HG02973 (cell line): Measurements from ENCODE around the gene AGTRAP.

ENCODE experiments used
- ATAC-seq: cut with Tn5 transposase; IDR thresholded peaks from one replicate; pipeline ENCODE4 v1.9.1; 2021; ENCODE audit warnings: moderate library complexity; ENCODE audit not compliant: unreplicated experiment

Gene AGTRAP

DNA sequence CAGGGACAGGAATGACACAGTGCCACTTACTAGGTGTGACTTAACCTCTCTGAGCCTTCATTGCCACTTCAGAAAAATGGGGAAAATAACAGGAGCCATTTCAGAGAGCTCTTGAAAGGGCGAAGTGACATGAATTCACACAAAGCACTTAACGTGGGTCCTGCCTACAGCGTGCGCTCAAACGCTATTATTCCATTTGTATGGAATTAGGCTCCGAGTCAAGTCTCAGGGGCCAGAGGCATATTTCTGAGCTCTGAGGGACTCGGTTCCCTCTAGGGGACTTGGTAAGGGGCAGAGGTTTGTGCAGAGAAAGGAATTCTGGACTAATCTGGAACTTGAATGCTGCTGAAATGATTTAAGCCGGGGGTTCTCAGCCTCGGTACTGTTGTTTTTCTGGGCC lies 30.3 kb upstream of the AGTRAP start:
- ATAC-seq: no peak

GRCh38 chr1:11706292-11706691 lies 29.6 kb upstream of the AGTRAP start:
- ATAC-seq: no peak

DNA sequence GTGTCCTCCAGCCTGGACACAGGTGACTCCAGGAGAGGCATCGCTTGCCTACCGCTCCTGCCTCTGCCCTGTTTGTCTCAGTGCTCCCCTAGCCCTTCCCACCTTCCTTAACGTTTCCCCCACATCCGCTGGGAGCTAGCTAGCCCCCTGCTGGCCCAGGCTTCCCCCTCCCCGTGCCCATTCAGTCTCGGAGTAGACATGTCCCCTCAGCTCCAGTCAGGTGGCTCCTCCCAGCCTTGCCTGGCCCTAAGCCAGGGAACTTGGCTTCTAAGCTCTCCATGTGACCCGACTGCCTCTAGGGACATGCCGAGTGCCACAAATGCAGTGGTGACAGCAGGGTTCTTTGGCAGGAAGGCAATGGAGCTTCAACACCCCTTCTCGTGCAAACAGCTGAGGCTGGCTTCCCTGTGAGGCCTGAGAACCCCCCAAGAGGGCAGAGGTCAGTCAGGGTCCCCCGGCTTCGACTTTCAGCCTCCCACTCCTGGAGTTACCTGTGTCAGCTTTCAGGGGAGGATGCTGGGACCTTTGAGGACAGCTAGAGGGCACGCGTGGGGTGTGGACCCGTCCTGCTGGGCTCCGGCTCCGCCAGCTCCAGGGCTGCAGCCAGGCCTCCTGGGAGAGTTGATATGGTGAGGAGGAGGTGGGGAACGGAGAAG lies 28.2 kb upstream of the AGTRAP start:
- ATAC-seq: no peak

- ATAC-seq: no peak
These were observed 27.2 kb upstream of the AGTRAP start for GRCh38 chr1:11708554-11709350.

- ATAC-seq: no peak
These were observed 24.4 kb upstream of the AGTRAP start for GRCh38 chr1:11711490-11711889.

DNA sequence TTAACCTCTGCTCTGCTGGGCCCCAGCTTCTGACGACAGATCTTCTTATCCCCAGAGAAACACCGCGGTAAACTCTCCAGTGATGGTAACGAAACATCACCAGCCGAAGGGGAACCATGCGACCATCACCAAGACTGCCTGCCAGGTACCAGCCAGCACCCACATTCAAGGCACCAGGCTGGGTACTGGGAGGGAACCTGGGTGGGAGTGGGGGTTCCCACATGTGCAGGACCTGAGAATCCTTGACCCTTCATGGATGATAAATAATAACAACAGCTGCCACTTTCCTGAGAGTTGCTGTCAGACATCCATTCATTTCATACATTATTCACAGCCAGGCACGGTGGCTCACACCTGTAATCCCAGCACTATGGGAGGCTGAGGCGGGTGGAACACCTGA lies 23.7 kb upstream of the AGTRAP start:
- no peak for ATAC-seq

DNA sequence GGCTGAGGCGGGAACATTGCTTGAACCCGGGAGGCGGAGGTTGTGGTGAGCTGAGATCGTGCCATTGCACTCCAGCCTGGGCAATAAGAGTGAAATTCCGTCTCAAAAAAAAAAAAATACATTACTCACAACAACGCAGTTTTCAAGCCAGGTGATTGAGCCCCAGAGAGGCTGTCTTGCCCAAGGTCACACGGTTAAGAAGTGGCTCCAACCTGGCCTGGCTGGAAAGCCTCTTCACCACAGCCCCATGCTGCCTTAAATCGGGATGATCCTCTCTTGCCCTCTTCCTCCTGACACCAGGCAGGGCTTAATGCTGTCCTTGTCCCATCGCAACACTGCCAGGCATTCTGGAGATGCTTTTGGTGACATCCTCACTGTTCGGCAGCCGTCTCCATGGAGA lies 22.8 kb upstream of the AGTRAP start:
- ATAC-seq: no peak

- ATAC-seq: no peak
These were observed 20.9 kb upstream of the AGTRAP start for GRCh38 chr1:11714831-11715575.

- no peak for ATAC-seq
These were observed 16.5 kb upstream of the AGTRAP start for GRCh38 chr1:11719313-11720032.

DNA sequence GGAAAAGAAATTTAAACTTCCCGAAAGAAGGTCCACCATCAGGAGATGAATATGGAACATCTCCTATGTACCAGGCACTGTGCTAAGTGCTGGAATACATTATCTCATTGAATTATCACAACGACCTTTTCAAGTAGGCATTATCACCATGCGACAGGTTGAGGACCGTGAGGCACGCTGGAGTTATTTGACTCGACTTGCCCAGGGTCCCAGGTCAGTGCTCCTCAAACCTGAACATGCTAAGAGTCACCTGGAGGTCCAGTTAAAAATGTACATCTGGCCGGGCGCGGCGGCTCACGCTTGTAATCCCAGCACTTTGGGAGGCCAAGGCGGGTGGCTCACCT lies 15.9 kb upstream of the AGTRAP start:
- ATAC-seq: no peak

- no peak for ATAC-seq
These were observed 15.4 kb upstream of the AGTRAP start for GRCh38 chr1:11720525-11720924.

GRCh38 chr1:11721311-11721710 lies 14.6 kb upstream of the AGTRAP start:
- no peak for ATAC-seq

- ATAC-seq: no peak
These were observed 13.4 kb upstream of the AGTRAP start for GRCh38 chr1:11722538-11722937.

- ATAC-seq: no peak
These were observed 10.3 kb upstream of the AGTRAP start for GRCh38 chr1:11725616-11726015.

- ATAC-seq: no peak
These were observed 8.8 kb upstream of the AGTRAP start for GRCh38 chr1:11727119-11727518.

DNA sequence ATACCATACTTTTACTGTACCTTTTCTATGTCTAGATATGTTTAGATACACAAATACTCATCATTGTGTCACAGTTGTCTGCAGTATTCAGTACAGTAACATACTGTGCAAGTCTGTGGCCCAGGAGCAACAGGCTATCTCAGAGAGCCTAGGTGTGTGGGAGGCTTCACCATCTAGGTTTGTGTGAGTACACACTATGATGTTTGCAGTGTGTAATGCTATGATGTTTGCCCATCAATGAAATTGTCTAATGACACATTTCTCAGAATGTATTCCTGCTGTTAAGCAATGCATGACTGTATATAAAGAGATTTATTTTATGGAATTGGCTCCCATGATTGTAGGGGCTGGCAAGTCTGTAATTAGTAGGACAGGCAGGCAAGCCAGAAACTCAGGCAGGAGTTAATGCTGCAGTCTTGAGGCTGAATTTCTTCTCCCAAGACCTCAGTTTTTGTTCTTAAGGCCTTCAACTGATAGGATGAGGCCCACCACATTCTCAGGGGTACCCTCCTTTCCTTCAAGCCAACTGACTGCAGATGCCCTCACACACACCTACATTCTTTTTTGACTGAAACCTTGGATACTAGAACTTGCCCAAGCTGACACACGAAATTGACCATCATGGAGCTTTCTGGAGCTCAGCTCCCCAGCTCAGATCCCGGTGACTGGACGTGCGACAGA lies 7.7 kb upstream of the AGTRAP start:
- no peak for ATAC-seq

DNA sequence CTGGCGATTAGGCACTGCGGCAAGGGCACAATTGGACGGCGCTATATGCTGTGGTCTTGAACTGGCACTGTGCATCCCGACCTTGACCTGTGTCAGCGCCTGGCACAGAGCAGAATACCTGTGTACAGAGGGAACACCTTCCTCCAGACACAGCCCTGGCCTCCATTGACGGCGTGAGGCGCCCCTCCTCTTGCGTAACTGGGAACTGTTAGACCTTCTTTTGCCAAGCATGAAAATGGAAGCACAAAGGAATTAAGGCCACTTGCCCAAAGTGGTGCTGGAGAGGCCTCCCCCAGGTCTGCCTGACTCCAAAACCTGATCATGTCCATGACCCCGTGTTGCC lies 6.8 kb upstream of the AGTRAP start:
- ATAC-seq: no peak

GRCh38 chr1:11729498-11730428 lies 6.2 kb upstream of the AGTRAP start:
- no peak for ATAC-seq

DNA sequence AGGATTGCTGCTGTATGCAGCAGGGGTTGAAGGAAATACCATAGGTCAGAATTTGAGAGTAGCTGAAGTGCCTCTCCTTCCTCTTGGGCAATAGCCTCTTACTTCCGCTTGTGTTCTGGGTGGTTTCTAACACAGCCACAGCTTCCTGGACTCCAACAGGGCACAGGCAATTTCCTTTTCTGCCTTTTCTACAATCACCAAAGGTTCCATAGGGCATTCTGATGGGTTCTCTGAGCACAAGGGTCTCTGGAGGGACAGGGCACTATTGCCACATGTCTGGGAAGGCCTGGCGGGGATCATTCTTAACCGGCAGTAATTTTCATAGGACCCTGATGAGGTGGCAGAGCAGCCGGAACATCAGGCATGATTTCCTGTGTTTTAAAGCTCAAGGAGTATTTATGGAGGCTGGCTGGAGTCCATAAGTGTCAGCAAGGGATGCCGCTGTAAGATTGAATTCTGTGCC lies 5.5 kb upstream of the AGTRAP start:
- no peak for ATAC-seq
